Smooth muscle cell (in vitro differentiated cells): ENCODE data around the gene JAKMIP3. TPM values are rescaled to one million over a fixed set of nuclear protein-coding genes. Genes with fewer than 3 reads are reported as not detected.

Source experiments
- DNase-seq: peaks from one replicate; lab custom pipeline; 2025; ENCODE audit not compliant: unreplicated experiment; lab: John Stamatoyannopoulos, UW
- H2AFZ ChIP-seq: fragments of 200-600 bp; sonication (generic); 2 replicates; pipeline ENCODE4 v1.6.0; 2016; ENCODE audit warnings: antibody characterized with exemption, low read depth, mild to moderate bottlenecking
- H3F3A ChIP-seq: fragments of 200-600 bp; sonication (generic); 2 replicates; pipeline ENCODE4 v1.6.0; 2017; ENCODE audit warnings: antibody characterized with exemption, low read depth
- H3K27ac ChIP-seq: fragments of 200-600 bp; sonication (generic); 2 replicates; pipeline ENCODE4 v1.5.1; 2016; ENCODE audit warnings: low read depth, mild to moderate bottlenecking
- H3K27me3 ChIP-seq: fragments of 200-600 bp; sonication (generic); 2 replicates; pipeline ENCODE4 v1.6.1; 2016; ENCODE audit warnings: low read depth, mild to moderate bottlenecking
- H3K36me3 ChIP-seq: fragments of 200-600 bp; sonication (generic); 2 replicates; pipeline ENCODE4 v1.5.1; 2016; ENCODE audit warnings: low read depth
- H3K4me1 ChIP-seq: fragments of 200-600 bp; sonication (generic); 2 replicates; pipeline ENCODE4 v1.5.1; 2016; ENCODE audit warnings: low read depth
- H3K4me2 ChIP-seq: fragments of 200-600 bp; sonication (generic); 2 replicates; pipeline ENCODE4 v1.6.0; 2016; ENCODE audit warnings: mild to moderate bottlenecking
- H3K4me3 ChIP-seq: fragments of 200-600 bp; sonication (generic); 2 replicates; pipeline ENCODE4 v1.5.1; 2016; ENCODE audit warnings: mild to moderate bottlenecking
- H3K79me2 ChIP-seq: fragments of 200-600 bp; sonication (generic); 2 replicates; pipeline ENCODE4 v1.6.0; 2016; ENCODE audit warnings: low read depth, mild to moderate bottlenecking
- H3K9ac ChIP-seq: fragments of 200-600 bp; sonication (generic); 2 replicates; pipeline ENCODE4 v1.6.0; 2016; ENCODE audit warnings: low read depth
- H3K9me3 ChIP-seq: fragments of 200-600 bp; sonication (generic); replicated peaks from 2 replicates; pipeline ENCODE4 v1.5.1; 2016; ENCODE audit warnings: low read depth
- H4K20me1 ChIP-seq: fragments of 200-600 bp; sonication (generic); 2 replicates; pipeline ENCODE4 v1.6.0; 2016; ENCODE audit warnings: low read depth
- CTCF ChIP-seq: fragments of 200-600 bp; sonication (generic); IDR thresholded peaks from 2 replicates; pipeline ENCODE4 v1.5.1; 2017; ENCODE audit warnings: borderline replicate concordance, mild to moderate bottlenecking, antibody characterized with exemption; ENCODE audit not compliant: insufficient read depth, poor library complexity, severe bottlenecking
- WGBS: methylation state at CpG from one replicate; pipeline ENCODE4 v1.1.7; 2016; ENCODE audit warnings: low lambda C conversion rate; 5-methylcytosine and 5-hydroxymethylcytosine counted together
- polyA plus RNA-seq: library from polyadenylated mRNA; unstranded; fragments of >200 nt; fragmentation: Nextera tagmentation; extraction: Ambion mirVana; gene quantifications from 2 replicates; pipeline ENCODE4 v1.2.1, GENCODE V29; 2016
- total RNA-seq: library from RNA; depleted of rRNA; stranded (reverse); fragments of >200 nt; gene quantifications from 2 replicates; pipeline ENCODE4 v1.2.3, GENCODE V29; 2014

The JAKMIP3 gene
- total and polyA plus RNA-seq, 2 experiments from 2014 or later, result 0.09 TPM; not detected in 1

GRCh38 chr10:132062116-132062515 lies 3.6 kb upstream of the JAKMIP3 start:
- WGBS, result 85% methylated on average over 11 of the region's 11 CpGs
- Histone ChIP-seq H3K27ac (no peak overlapping the region), H3K27me3 (peaks cover 5% of the 10 kb centered on the region), H3K4me2 (no peak overlapping the region), H3K4me3 (no peak overlapping the region), H3K9me3 (no peaks in the 10 kb centered on the region), H3K9ac (no peak overlapping the region), H3F3A (peaks cover 10% of the 10 kb centered on the region), H3K4me1 (peaks cover 12% of the 10 kb centered on the region), H4K20me1 (no peaks in the 10 kb centered on the region), H2AFZ (no peak overlapping the region), H3K79me2 (no peaks in the 10 kb centered on the region), H3K36me3 (no peaks in the 10 kb centered on the region)
- no peak for DNase-seq
- no peak for TF ChIP-seq CTCF

DNA sequence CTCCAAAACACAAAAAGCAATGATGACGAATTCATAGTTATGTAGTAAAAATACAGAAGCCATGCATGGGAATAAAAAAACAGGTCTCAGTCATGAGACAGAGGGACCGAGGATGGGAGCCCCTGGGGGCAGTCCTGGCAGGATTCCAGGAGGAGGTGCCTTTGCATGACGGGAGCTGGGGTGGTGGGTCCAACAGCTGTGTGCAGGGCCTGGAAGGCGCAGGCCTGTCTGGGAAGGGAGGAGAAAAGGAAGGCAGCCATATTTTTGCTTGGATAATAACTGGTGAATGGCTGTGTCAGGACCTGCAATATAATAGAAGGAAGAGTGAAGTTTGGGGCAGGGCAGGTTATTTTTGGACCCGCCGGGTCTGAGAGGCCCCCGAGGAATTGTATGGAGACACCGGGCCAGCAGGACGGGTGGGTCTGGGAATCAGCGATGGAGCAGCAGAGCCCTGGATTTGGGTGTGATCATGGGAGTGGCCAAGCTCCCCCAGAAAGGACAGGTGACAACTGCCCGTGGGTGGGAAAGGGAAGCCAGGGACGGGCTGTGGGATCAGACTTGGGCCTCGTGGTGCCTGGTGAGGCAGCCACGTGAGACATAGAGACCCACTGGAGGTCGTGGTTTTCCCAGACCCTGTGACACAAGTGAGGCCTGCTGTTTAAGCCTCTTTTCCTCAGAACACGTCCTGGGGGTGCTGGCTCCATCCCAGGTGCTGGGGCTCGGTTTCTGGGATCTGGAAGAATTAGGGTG lies 2.9 kb upstream of the JAKMIP3 start:
- no peak overlapping the region for H3K27ac ChIP-seq
- peaks cover 5% of the 10 kb centered on the region for H3K27me3 ChIP-seq
- H2AFZ ChIP-seq, result no peak overlapping the region
- H3K4me2 ChIP-seq, result no peak overlapping the region
- DNase-seq, result no peak
- TF ChIP-seq CTCF, result no peak
- WGBS, result 89% methylated on average over 17 of the region's 17 CpGs
- no peaks in the 10 kb centered on the region for H3K79me2 ChIP-seq
- no peak overlapping the region for H3K4me3 ChIP-seq
- H3K9ac ChIP-seq, result no peak overlapping the region
- peaks cover 12% of the 10 kb centered on the region for H3F3A ChIP-seq
- H3K4me1 ChIP-seq, result peaks cover 12% of the 10 kb centered on the region
- H3K9me3 ChIP-seq, result no peaks in the 10 kb centered on the region
- no peaks in the 10 kb centered on the region for H3K36me3 ChIP-seq
- no peaks in the 10 kb centered on the region for H4K20me1 ChIP-seq

DNA sequence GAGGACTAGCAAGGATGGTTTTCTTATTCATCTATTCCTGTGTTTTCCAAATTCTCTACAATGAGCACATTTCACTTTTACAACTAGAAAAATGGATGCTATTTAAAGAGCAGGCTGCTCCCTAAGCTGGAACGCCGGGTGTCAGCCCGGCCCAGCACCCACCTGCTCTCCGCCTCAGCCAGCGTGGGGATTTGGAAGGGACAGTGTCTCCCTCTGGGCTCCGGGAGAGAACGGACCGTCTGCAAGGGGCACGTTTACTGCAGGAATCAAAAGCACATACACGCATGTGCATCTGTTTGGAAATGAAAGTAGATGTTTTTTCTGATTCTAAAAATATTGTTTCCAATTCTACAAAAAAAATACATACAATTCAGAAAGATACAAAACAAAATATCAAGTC lies 2.3 kb upstream of the JAKMIP3 start:
- Histone ChIP-seq H3K79me2 (no peaks in the 10 kb centered on the region), H3K36me3 (no peaks in the 10 kb centered on the region), H2AFZ (no peak overlapping the region), H3K9ac (no peak overlapping the region), H3F3A (peaks cover 12% of the 10 kb centered on the region), H3K4me1 (peaks cover 12% of the 10 kb centered on the region), H3K4me3 (no peak overlapping the region), H3K27me3 (peaks cover 5% of the 10 kb centered on the region), H3K4me2 (no peak overlapping the region), H3K27ac (no peak overlapping the region), H3K9me3 (no peaks in the 10 kb centered on the region), H4K20me1 (no peaks in the 10 kb centered on the region)
- 96% methylated on average over 10 of the region's 10 CpGs for WGBS
- no peak for DNase-seq
- no peak for TF ChIP-seq CTCF

DNA sequence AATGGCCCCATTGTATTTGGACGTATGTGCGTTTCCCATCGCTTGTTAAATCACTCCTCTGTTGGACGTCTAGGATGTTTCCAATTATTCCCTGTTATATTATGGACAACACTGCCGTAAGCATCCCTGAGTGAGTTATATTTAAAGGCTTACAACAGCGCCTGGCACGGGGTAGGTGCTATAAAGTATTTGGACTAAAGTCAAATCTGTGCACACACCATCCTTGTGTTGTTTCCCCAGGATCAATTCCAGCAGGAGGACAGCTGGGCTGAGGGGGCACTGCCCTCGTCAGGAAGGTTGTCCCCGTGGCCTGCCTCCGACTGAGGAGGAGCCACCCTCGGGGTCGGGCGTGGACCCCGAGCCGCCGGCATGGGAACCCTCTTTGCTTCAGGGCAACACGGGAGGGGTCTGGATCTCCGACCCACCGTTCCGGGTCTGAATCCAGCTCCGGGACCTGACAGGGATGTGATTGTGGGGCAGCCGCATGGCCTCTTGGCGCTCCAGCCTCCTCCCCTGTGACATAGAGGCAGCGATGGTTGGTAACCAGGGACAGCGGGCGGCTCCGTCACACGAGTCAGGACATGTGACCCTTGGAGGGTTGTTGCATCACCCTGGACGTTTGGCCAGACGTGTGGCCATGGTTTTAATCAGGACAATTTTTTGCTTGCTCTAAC lies 1.5 kb upstream of the JAKMIP3 start:
- no peak overlapping the region for H3K4me3 ChIP-seq
- TF ChIP-seq CTCF, result no peak
- WGBS, result 92% methylated on average over 30 of the region's 30 CpGs

More for the DNA sequence above, 1.5 kb upstream of the JAKMIP3 start:
- Histone ChIP-seq H3K4me1 (peaks cover 12% of the 10 kb centered on the region), H3K4me2 (no peak overlapping the region), H3F3A (peaks cover 12% of the 10 kb centered on the region), H3K9me3 (no peaks in the 10 kb centered on the region), H3K9ac (no peak overlapping the region), H3K36me3 (no peaks in the 10 kb centered on the region), H2AFZ (no peak overlapping the region), H4K20me1 (no peaks in the 10 kb centered on the region), H3K79me2 (no peaks in the 10 kb centered on the region), H3K27ac (no peak overlapping the region), H3K27me3 (peaks cover 5% of the 10 kb centered on the region)
- DNase-seq, result no peak
